Activated naive CD8-positive, alpha-beta T cell (primary cell): ENCODE data around the gene NCOA5.
A peak's percentile ranks its signal among the peaks of the same experiment; 100 is the strongest.

Experiments used
- H3K27ac Mint-ChIP-seq: one replicate; pipeline ENCODE4 v1.8.0; 2021; ENCODE audit warnings: mixed read lengths
- H3K27me3 Mint-ChIP-seq: one replicate; pipeline ENCODE4 v1.8.0; 2021; ENCODE audit warnings: mixed read lengths
- H3K36me3 Mint-ChIP-seq: one replicate; pipeline ENCODE4 v1.8.0; 2021; ENCODE audit warnings: mixed read lengths
- H3K4me1 Mint-ChIP-seq: one replicate; pipeline ENCODE4 v1.8.0; 2021; ENCODE audit warnings: low read depth, mixed read lengths
- H3K4me3 Mint-ChIP-seq: one replicate; pipeline ENCODE4 v1.8.0; 2021; ENCODE audit warnings: mild to moderate bottlenecking, mixed read lengths
- H3K9me3 Mint-ChIP-seq: one replicate; pipeline ENCODE4 v1.8.0; 2021; ENCODE audit warnings: low read depth, mixed read lengths

Gene NCOA5

DNA sequence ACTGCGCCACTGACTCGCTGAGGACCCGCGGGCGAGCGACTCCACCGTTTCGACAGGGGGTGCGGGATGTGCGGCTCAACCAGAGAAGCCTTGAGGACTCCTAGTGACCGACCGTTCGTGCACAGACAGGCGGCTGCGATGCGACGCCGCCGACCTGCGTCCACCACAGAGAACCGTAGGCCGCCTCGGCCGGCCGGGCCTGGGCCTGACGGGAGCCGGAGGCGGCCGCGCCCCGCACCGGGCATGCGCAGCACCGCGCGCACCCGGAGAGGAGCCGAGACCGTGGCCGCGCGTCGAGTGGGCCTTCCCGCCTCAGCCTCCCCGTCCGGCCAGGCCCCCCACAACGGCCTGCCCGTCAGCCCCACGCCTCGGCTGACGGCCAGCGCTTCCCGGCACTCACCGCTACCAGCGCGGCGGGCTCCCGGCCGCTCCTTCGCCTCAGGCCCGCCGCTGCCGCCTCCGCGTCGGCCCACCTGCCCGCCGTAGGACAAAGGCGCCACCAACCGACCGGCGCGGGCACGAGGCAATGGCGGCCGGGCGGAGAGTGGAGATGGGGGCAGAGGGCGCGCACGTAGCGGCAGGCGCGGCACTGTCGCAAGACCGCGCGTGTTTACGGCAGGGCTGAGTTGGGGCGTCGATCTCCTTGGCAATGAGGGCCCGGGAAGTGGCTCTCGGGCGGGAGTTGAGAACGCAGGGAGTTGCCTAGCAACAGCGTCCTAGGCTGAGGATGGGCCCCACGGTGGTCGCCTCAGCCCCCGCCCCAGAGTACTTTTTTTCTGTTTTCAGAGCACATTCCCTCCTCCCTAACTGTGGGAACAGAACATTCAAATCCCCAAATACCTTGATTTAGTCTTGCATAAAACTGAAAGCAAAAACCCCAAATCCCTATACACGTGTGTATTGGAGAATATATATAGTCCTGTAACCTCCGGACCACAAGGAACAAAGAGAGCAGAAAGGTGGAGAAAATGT is at the start of gene NCOA5:
TSS of gene NCOA5 (minus strand) at position 546 of the 972 bp plus-strand sequence. CDS start 10,538 bp downstream, outside the sequence.
- peaks cover 47% of the 10 kb centered on the region for H3K4me1 Mint-ChIP-seq

DNA sequence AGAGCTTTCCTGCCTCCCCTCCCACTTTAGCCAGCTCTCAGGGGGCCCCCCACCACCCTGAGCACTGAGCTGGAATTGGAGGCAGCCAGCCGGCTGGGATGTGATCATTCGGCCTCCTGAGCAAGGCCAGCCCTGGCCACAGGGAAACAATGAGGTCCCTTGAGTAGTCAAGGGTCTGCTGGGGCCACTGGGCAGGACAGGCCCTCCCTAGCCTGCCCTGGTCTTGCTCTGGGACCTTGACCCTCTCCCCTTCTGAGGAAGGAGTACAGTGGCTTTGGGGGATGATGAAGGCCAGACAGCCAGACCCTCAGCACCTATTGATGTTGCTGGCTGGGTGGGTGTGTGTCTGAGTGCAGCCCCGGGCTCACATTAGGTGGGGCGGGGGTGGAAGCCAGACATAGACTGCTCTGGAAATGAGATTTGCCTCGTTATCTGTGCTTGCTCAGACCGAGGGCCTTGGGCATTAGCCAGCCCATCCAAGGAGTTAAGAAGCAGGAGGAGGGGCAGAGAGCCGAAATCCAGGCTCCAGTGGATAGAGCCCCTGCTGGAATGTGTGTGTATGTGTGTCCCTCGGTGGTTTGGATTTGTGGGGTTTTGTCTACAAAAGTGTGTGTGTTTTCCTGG is 49.6 kb upstream of the NCOA5 start:
- Mint-ChIP-seq H3K9me3 (no peaks in the 10 kb centered on the region), H3K4me3 (no peak overlapping the region), H3K36me3 (no peaks in the 10 kb centered on the region), H3K27ac (no peak overlapping the region), H3K4me1 (no peaks in the 10 kb centered on the region), H3K27me3 (peaks cover 25% of the 10 kb centered on the region)

More for the DNA sequence above, at the start of gene NCOA5:
- Mint-ChIP-seq H3K27ac (peak within 1 kb of the TSS; percentile 89), H3K27me3 (no peaks in the 10 kb centered on the region), H3K36me3 (peaks cover 2% of the 10 kb centered on the region), H3K9me3 (no peaks in the 10 kb centered on the region), H3K4me3 (peak within 1 kb of the TSS; percentile 94)

DNA sequence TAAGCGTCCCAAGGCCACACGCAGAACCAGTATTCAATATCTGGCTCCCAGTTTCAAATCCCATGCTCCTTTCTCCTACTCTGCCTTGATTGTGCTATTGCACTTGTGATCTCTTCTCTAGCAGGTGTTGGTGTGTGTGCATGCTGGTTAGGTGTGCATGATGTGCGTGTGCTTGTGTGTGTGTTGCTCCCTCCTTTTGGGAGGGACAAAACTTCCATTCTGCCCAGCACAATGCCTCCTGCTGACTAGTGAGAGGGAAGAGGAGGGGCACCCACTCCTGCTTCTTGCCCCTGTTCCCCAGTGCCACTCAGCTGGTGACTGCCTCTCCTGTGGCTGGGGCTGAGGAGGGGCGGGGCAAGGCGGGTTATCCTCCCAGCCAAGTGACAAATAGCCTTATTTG is 48.1 kb upstream of the NCOA5 start:
- peaks cover 2% of the 10 kb centered on the region for H3K4me1 Mint-ChIP-seq
- no peaks in the 10 kb centered on the region for H3K36me3 Mint-ChIP-seq
- peaks cover 29% of the 10 kb centered on the region for H3K27me3 Mint-ChIP-seq
- H3K9me3 Mint-ChIP-seq = no peaks in the 10 kb centered on the region
- H3K4me3 Mint-ChIP-seq = no peak overlapping the region
- H3K27ac Mint-ChIP-seq = no peak overlapping the region

DNA sequence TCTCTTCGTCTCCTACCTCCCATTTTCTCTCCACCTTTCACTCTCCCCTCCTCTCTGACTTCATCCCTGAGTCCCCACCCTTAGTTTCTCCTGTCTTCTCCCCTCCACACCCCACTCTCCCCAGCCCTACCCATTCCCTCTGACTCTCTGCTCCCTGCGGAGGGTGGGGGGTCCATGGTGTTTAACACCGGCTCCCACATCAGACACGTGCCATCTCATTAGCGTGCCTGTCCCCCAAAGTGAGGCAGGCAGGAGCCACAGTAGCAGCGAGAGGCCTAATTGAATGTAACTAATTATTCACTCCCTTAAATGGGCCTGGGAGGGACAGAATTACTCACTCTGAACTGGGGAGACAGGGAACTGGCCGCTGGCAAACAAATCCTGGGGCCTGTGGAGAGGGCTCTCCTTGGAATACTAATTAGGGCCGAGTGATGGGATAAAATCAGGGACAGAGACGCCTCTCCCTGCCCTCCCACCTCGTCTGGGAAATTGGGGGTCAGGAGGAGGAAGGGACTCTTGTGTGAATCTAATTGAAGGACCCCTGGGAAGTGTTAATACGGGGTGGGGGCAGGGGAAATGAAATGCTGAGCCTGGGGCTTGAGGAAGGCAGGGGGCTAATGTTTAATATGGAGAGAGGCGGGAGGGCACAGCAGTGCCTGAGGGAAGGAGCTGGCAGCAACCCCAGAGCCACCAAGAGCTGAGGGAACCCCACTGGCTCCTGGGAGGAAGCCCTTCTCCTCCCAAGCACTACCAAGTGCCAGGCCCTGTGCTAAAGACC is 46.3 kb upstream of the NCOA5 start:
- H3K4me1 Mint-ChIP-seq = peaks cover 2% of the 10 kb centered on the region
- peaks cover 28% of the 10 kb centered on the region for H3K27me3 Mint-ChIP-seq
- H3K27ac Mint-ChIP-seq = no peak overlapping the region
- no peaks in the 10 kb centered on the region for H3K36me3 Mint-ChIP-seq
- no peaks in the 10 kb centered on the region for H3K9me3 Mint-ChIP-seq
- no peak overlapping the region for H3K4me3 Mint-ChIP-seq

DNA sequence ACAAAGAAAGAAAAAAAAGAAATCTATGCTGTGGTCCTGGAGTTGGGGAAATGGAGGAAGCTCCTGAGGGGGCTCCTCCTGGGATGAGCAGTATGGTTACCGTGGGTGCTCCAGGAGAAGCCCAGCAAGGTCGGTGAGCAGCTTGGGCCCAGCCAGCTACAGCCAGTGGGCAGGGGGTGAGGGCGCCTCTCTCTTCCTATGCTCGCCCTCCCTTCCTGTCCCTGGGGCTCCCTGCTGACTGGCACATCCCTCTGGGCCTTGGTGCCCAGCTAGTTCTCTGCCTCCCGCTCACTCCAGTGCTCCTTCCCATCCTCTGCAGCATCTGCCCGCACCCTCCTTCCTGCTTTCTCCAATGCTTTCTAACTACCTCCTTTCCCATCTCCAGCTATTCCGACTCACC is 45.0 kb upstream of the NCOA5 start:
- Mint-ChIP-seq H3K27ac (no peak overlapping the region), H3K4me1 (peaks cover 2% of the 10 kb centered on the region), H3K36me3 (no peaks in the 10 kb centered on the region), H3K4me3 (no peak overlapping the region), H3K27me3 (peaks cover 27% of the 10 kb centered on the region), H3K9me3 (no peaks in the 10 kb centered on the region)

DNA sequence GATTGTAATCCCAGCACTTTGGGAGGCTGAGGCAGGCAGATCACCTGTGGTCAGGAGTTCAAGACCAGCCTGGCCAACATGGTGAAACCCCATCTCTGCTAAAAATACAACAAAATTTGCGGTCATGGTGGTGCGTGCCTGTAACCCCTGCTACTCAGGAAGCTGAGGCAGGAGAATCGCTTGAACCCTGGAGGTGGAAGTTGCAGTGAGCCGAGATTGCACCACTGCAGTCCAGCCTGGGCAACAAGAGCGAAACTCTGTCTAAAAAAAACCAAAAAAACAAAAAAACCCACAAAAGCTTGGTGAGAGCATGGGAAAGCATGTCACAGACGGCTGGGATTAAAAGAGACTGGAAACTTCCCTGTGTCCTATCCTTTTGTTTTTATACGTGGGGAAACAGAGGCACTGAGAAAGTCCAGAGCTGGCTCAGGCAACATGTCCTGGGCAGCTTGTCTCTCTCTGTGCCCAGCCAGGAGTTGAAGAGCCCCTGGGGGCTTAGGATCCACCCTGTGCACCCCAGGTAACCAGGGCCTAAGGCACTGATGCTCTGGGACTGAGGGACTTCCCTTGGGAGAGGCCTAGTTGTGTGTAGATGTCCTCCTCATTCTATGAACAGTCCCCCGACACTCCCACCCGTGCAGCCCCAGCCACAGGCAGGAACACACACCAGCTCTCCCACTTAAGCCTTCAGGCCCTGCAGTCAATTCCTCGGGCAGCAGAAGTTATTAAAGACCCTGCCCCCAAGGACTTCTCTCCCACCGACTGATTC is 44.3 kb upstream of the NCOA5 start:
- Mint-ChIP-seq H3K27ac (no peak overlapping the region), H3K4me1 (peaks cover 2% of the 10 kb centered on the region), H3K9me3 (no peaks in the 10 kb centered on the region), H3K36me3 (no peaks in the 10 kb centered on the region), H3K4me3 (no peak overlapping the region), H3K27me3 (peaks cover 24% of the 10 kb centered on the region)

DNA sequence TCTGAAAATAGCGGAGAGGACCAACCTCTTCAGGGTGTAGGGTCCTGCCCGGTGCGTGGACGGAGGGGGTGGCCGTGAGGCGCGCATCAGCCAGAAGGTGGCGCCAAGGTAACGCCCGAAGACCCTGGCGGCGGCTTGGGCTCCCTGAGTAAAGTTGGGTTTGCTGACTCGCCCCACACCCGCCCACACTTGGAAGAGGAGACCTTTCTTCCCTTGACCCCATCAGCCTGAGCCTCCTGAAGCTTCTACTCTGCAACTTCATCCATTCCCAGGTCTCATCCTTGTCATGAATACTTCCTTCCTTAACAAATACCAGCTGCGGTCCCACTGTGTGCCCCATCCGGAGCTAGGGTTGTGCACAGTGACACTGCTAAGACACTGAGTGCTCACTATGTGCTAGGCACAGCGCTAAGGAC is 43.0 kb upstream of the NCOA5 start:
- peaks cover 2% of the 10 kb centered on the region for H3K4me1 Mint-ChIP-seq
- H3K27me3 Mint-ChIP-seq = peaks cover 23% of the 10 kb centered on the region
- no peaks in the 10 kb centered on the region for H3K9me3 Mint-ChIP-seq
- H3K27ac Mint-ChIP-seq = no peak overlapping the region
- H3K4me3 Mint-ChIP-seq = no peak overlapping the region
- H3K36me3 Mint-ChIP-seq = no peaks in the 10 kb centered on the region

DNA sequence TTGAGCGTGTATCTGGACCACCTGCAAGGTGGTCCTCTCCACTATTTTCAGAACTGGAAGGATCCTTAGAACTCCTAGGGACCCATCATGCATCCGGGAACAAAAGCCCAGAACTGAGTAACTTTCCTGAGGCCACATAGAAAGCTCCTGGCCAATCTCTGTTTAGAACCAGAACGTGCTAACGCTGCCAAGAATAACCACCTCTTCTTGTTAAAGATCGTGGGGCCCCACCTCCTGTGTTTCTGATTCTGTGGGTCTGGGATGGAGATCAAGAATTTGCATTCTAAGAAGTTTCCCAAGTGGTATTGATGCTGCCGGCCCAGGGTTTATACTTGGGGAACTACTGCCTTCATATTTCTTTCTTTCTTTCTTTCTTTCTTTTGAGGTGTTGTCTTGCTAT is 41.6 kb upstream of the NCOA5 start:
- H3K27me3 Mint-ChIP-seq = peaks cover 18% of the 10 kb centered on the region
- no peaks in the 10 kb centered on the region for H3K36me3 Mint-ChIP-seq
- no peak overlapping the region for H3K27ac Mint-ChIP-seq
- no peak overlapping the region for H3K4me3 Mint-ChIP-seq
- H3K4me1 Mint-ChIP-seq = peaks cover 2% of the 10 kb centered on the region
- no peaks in the 10 kb centered on the region for H3K9me3 Mint-ChIP-seq

DNA sequence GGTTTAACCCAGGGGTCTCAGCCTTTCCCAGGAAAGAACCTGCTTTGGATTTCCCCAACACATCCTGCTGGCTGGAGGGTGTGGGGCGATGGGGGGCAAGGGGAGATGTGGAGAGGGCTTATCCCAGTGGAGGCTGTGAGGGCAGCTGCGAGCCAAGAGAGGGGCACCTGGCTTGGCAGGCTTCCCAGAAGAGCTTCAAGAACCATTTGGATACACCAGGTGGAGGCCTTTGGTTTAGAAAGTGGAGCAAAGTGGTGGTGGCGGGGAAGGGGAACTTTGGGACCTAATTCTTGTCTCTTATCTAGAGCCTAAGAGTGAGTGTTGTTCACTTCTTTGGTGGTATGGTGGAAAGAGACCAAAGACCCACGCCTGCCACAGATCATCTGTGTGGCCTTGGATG is 40.8 kb upstream of the NCOA5 start:
- Mint-ChIP-seq H3K27me3 (peaks cover 18% of the 10 kb centered on the region), H3K4me3 (no peak overlapping the region), H3K36me3 (peaks cover 2% of the 10 kb centered on the region), H3K9me3 (no peaks in the 10 kb centered on the region), H3K4me1 (peaks cover 2% of the 10 kb centered on the region), H3K27ac (no peak overlapping the region)

DNA sequence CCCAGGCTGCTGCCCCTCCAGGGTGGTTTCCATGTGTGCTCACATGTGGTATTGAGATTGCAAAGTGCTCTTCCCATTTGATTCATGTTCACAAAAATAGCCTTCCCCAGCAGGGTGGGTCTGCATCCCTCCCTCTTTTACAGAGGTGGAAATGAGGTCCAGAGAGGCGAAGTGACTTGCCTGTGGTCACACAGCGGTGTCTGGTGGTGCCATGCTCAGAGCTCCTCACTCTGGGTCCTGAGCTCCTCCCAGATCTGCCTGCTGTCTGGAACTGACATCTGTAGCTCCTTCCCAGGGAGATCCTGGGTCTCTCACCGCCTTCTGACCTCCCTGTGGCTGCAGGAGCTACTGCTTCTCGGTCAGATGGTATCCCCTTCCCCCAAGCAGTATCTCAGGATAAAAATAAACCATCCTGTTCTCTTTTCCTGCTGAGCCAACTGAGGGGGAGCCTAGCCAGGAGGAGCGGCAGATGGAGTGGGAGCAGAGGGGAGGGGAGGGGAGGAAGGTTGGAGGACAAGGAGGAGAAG is 40.3 kb upstream of the NCOA5 start:
- Mint-ChIP-seq H3K9me3 (no peaks in the 10 kb centered on the region), H3K36me3 (peaks cover 3% of the 10 kb centered on the region), H3K27ac (no peak overlapping the region), H3K4me3 (no peak overlapping the region), H3K4me1 (peaks cover 2% of the 10 kb centered on the region), H3K27me3 (peaks cover 15% of the 10 kb centered on the region)

DNA sequence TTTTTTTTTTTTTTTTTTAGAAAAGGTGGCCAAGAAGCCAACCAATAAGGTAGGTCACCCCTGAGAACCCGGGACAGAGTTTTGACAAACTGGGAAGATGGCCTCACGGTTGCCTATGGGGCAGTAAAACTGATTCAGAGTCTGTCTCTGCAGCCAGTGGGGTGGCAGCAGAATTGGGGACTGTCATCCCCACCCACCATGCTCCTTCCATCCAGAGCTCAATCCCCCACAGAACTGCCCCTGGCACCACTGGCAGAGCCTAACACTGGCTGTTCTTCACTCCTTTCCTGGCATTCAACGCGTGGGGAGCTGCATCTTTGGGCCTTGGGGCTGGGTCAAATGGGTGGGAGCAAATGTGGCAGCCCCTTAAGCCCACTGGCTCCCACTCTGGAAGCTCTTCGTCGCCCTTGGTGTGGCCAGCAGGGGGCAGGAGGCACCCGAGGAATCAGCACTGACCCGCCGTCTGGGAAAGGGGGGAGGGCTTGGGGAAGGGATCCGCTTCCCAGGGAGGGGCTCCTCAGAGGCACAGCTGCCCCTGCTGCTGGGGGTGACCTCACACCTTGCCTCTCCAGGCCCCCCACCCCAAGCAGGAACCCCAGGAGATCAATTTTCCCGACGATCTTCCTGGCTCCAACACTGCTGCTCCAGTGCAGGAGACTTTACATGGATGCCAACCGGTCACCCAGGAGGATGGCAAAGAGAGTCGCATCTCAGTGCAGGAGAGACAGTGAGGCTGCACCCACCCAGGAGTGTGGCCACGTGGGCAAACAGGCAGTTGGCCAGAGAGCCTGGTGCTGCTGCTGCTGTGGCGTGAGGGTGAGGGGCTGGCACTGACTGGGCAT is 38.8 kb upstream of the NCOA5 start:
- Mint-ChIP-seq H3K27ac (no peak overlapping the region), H3K9me3 (no peaks in the 10 kb centered on the region), H3K27me3 (peaks cover 14% of the 10 kb centered on the region), H3K4me1 (peaks cover 2% of the 10 kb centered on the region), H3K4me3 (no peak overlapping the region), H3K36me3 (peaks cover 3% of the 10 kb centered on the region)

DNA sequence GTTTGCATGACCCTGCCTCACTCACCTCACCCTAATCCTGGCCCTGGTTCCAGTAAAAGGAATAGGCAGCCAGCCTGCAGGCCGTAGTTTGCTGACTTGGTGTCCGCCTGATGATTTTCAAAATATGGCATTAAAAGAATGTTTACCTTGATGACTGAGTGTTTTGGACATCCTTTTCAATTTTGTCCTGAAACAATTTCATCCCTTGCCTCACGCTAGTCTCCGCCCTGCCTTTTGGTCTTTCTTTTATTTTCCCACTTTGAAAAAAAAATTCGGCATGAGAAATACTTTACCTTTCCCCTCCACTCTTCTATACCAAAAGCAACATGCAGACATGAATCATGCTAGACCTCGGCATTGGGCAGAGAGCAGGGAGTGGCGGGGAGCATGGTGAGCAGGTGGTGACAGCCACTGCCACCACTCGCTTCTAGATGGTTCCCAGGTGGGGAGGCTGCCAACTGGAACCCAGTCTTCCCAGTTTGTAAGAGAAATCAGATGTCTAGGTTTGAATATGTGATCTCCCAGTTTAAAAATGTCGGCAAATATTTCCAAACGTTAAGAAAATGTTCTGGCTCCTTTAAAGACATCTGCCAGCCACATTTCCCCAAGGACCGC is 37.7 kb upstream of the NCOA5 start:
- no peaks in the 10 kb centered on the region for H3K4me1 Mint-ChIP-seq
- H3K4me3 Mint-ChIP-seq = no peak overlapping the region
- H3K9me3 Mint-ChIP-seq = no peaks in the 10 kb centered on the region

DNA sequence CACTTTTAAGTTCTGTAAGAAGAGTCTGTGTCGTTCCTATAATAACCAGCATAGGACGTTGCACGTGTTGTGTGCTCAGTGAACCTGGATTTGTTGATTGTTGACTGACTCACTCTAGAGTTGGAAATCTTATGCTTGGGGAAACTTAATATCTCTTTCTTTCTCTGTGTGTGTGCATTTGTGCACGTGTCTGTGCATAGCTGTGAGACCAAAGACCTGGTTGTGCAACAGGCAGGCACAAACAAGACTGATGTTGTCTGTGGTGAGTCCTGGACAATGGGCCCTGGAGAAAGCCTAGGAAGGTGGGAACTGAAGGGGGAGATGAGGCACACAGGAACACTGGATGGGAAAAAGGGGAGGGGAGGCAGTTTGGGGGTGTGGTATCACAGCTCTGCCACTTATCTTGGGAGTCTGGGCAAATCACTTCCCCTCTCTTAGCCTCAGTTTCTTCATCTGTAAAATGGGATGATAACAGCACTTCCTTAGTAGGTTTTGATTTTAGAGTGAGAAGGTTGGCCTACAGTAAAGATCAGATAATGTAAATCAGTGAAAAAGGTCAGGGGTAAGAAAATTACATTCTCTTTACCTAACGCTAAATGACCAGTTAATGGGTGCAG is 36.8 kb upstream of the NCOA5 start:
- no peaks in the 10 kb centered on the region for H3K4me1 Mint-ChIP-seq
- H3K4me3 Mint-ChIP-seq = no peak overlapping the region
- H3K9me3 Mint-ChIP-seq = no peaks in the 10 kb centered on the region
- peaks cover 3% of the 10 kb centered on the region for H3K27me3 Mint-ChIP-seq
- H3K27ac Mint-ChIP-seq = no peak overlapping the region
- peaks cover 3% of the 10 kb centered on the region for H3K36me3 Mint-ChIP-seq

More for the DNA sequence above, 37.7 kb upstream of the NCOA5 start:
- Mint-ChIP-seq H3K36me3 (peaks cover 3% of the 10 kb centered on the region), H3K27me3 (peaks cover 8% of the 10 kb centered on the region), H3K27ac (no peak overlapping the region)
